Immature natural killer cell (primary cell): ENCODE data around the gene KCNN3. TPM values are rescaled to one million over a fixed set of nuclear protein-coding genes. Genes with fewer than 3 reads are reported as not detected.

ENCODE experiments used
- DNase-seq, 3 donors: peaks; one replicate each; pipeline ENCODE4 v3.0.0; 2022; ENCODE audit warnings: mixed read lengths in 1 of 3
- H3K27ac Mint-ChIP-seq, 6 donors: one replicate each; pipeline ENCODE4 v1.8.0; 2020; ENCODE audit warnings: mixed read lengths in 6 of 6, mild to moderate bottlenecking in 5 of 6, inconsistent platforms in 4 of 6, moderate library complexity in 3 of 6
- H3K27me3 Mint-ChIP-seq, 3 donors: one replicate each; pipeline ENCODE4 v1.8.0; 2020 to 2021; ENCODE audit warnings: low read depth in 3 of 3, mild to moderate bottlenecking in 3 of 3, mixed read lengths in 3 of 3, moderate library complexity in 3 of 3, inconsistent platforms in 1 of 3
- H3K36me3 Mint-ChIP-seq, 3 donors: one replicate each; pipeline ENCODE4 v1.8.0; 2020; ENCODE audit warnings: mixed read lengths in 3 of 3, inconsistent platforms in 2 of 3, mild to moderate bottlenecking in 2 of 3
- H3K4me1 Mint-ChIP-seq, 2 donors: one replicate each; pipeline ENCODE4 v1.8.0; 2020; ENCODE audit warnings: inconsistent platforms in 2 of 2, mild to moderate bottlenecking in 2 of 2, mixed read lengths in 2 of 2, moderate library complexity in 1 of 2
- H3K4me3 Mint-ChIP-seq, 5 donors: one replicate each; pipeline ENCODE4 v1.8.0; 2020; ENCODE audit warnings: mild to moderate bottlenecking in 5 of 5, mixed read lengths in 5 of 5, inconsistent platforms in 3 of 5, moderate library complexity in 3 of 5
- H3K9me3 Mint-ChIP-seq, 6 donors: one replicate each; pipeline ENCODE4 v1.8.0; 2020; ENCODE audit warnings: mild to moderate bottlenecking in 6 of 6, mixed read lengths in 6 of 6, inconsistent platforms in 4 of 6, moderate library complexity in 3 of 6
- polyA plus RNA-seq, 3 donors: library from polyadenylated mRNA; unstranded; fragments of 300-500 nt; fragmentation: Illumina TruSeq; gene quantifications; one replicate each; pipeline ENCODE4 v1.2.3, GENCODE V29; 2021

The KCNN3 gene
- polyA plus RNA-seq, 3 donors from 2014 or later = not detected

DNA sequence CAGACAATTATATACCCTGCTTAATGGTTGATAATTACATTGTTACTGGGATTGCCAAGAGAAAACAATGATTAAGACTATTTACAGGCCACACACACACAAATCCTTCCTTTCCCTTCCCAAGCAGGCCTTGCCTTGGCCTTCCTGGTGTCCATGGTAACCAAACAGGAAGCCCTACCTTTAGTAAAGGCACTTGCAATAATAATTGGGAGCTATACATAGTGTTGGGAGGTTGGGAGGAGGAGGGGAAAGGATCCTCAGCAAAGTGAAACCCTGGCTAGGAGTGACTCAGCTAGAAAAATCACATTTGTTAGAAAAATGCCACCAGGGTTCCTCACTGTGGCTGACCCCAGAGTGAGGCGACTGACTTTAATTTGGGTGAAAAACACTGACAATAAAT, 139.8 kb downstream of the KCNN3 start:
- Mint-ChIP-seq H3K9me3 (no peaks in the 10 kb centered on the region), H3K4me1 (no peaks in the 10 kb centered on the region), H3K36me3 (no peaks in the 10 kb centered on the region), H3K27ac (no peak overlapping the region), H3K27me3 (peaks cover 0 to 21% (median 3%) of the 10 kb centered on the region in 3 donors), H3K4me3 (no peak overlapping the region)
- DNase-seq = no peak

DNA sequence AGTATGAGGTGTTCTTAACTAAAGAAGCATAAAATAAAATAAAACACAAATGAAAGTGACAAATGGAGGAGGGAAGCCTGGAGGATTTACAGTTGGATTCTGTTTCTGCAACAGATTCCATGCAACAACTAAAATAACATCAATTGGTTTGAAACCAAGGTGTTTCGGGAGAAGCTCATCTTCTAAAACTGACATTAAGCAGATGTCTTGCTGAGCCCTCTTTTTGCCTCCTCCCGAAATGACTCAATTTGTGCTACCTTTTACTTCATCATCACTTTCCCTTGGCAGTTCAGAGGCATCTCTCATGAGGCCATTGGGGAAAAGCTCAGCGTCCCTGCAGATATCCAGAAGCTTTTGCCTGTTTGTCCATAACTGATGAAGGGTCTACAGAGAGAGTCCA, 140.5 kb downstream of the KCNN3 start:
- H3K4me3 Mint-ChIP-seq = no peak overlapping the region
- no peaks in the 10 kb centered on the region for H3K9me3 Mint-ChIP-seq
- H3K4me1 Mint-ChIP-seq = no peaks in the 10 kb centered on the region
- no peak overlapping the region for H3K27ac Mint-ChIP-seq
- H3K27me3 Mint-ChIP-seq = peaks cover 0 to 21% (median 3%) of the 10 kb centered on the region in 3 donors
- DNase-seq = no peak
- no peaks in the 10 kb centered on the region for H3K36me3 Mint-ChIP-seq

DNA sequence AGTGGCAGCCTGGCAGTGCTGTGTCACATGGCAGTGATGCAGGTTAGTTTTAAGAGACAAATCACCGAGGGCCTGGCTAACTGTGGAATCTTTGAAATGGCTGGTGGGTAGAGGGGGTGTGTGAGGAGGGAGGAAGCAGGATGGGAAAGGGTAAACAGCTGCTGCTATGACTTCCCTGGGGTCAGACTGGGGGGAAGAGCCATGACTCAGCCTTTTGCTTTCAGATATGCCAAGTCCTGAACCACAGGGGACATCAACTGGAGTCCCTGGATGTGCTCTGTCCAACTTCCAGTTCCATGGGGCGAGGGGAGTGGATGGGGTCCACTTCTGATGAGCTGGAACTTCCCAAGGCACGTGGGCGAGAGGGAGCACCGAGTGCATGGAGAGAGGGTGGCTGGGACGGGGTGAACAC, 141.0 kb downstream of the KCNN3 start:
- H3K27ac Mint-ChIP-seq = no peak overlapping the region
- DNase-seq = no peak
- peaks cover 0 to 21% (median 3%) of the 10 kb centered on the region in 3 donors for H3K27me3 Mint-ChIP-seq
- H3K36me3 Mint-ChIP-seq = no peaks in the 10 kb centered on the region
- H3K4me3 Mint-ChIP-seq = no peak overlapping the region
- no peaks in the 10 kb centered on the region for H3K9me3 Mint-ChIP-seq
- H3K4me1 Mint-ChIP-seq = no peaks in the 10 kb centered on the region

DNA sequence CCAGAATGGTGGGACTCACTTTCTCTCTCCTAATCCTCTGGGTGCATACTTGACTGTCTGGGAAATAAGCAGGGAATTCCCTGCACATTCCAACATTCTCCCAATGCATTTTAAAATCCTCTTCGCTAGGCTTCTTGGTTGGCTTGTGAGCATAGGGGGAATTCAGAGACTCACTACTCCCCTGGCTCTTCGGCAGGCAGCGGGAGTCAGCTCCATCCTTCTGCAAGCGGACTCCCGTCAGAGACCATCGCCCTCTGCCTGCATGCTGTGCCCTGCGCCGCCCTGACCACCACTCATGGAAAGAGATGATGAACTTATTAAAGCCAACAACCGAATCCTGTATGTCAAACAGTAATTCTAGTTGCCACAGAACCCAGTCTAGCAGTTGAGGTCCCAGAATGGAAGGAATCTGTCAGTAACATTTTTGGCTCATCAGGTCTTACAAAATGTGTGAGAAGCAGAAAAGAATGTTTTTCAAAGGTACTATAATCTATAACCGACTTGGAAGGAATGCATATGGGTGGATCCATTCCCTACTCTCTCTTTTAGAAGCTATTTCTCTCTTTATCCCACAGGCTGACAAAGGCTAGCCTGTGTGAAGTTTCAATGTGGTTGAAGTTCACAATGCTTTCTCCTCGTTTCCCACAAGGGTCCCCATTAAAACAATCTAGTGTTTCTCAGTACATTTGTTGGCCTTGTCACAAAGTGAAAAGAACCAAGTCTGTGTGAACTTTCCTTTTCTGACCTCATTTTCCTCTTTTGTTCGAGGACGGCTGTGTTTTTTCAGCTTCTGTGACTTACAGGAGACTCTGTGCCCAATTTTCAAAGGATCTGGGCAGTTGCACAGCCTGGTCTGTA, 143.0 kb downstream of the KCNN3 start:
- Mint-ChIP-seq H3K9me3 (no peaks in the 10 kb centered on the region), H3K4me1 (no peaks in the 10 kb centered on the region), H3K27ac (no peak overlapping the region), H3K36me3 (no peaks in the 10 kb centered on the region), H3K27me3 (peaks cover 0 to 21% (median 3%) of the 10 kb centered on the region in 3 donors), H3K4me3 (no peak overlapping the region)
- no peak for DNase-seq

DNA sequence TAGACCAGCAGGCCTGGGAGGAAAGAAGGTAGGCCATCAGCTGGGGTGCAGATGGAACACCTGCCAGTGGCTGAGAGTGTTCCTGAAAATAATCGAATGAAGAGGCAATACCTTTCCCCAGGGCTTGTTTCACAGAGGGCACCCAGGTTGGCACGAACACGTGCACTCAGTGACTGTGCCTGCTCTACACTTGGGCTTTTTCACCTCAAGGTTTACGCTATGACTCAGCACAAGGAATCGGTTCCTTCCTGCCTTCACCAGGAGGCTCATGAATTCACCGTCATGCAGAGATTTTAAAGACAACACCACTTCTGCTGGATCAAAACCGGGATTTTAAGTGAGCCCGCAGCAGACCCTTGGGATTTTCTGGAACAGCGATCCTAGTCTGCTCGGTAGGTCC, 143.6 kb downstream of the KCNN3 start:
- no peaks in the 10 kb centered on the region for H3K4me1 Mint-ChIP-seq
- peaks cover 0 to 16% (median 3%) of the 10 kb centered on the region in 3 donors for H3K27me3 Mint-ChIP-seq
- no peak overlapping the region for H3K4me3 Mint-ChIP-seq
- no peaks in the 10 kb centered on the region for H3K36me3 Mint-ChIP-seq
- H3K27ac Mint-ChIP-seq = no peak overlapping the region
- no peak for DNase-seq
- no peaks in the 10 kb centered on the region for H3K9me3 Mint-ChIP-seq

DNA sequence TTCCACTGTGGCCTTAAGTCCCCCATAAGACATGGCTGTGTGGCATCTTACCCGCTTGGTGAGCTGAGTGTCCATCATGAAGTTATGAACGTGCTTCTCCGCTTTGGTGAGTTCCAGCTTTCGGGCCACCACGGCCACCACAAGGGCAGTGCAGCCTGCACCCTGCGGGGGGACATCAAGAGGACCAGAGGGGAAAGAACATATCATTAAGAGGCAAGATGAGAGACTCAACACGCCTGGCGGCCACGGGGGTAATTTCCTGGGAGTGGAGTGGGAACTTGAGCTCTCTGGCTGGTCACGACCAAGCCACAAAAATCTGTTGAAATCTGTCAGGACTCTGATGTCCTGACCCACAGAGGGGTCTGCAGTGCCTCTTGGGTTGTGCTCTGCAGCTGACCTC, 144.2 kb downstream of the KCNN3 start:
- Mint-ChIP-seq H3K27ac (no peak overlapping the region), H3K4me3 (no peak overlapping the region), H3K4me1 (no peaks in the 10 kb centered on the region), H3K9me3 (no peaks in the 10 kb centered on the region), H3K27me3 (peaks cover 0 to 11% (median 3%) of the 10 kb centered on the region in 3 donors), H3K36me3 (no peaks in the 10 kb centered on the region)
- no peak for DNase-seq

DNA sequence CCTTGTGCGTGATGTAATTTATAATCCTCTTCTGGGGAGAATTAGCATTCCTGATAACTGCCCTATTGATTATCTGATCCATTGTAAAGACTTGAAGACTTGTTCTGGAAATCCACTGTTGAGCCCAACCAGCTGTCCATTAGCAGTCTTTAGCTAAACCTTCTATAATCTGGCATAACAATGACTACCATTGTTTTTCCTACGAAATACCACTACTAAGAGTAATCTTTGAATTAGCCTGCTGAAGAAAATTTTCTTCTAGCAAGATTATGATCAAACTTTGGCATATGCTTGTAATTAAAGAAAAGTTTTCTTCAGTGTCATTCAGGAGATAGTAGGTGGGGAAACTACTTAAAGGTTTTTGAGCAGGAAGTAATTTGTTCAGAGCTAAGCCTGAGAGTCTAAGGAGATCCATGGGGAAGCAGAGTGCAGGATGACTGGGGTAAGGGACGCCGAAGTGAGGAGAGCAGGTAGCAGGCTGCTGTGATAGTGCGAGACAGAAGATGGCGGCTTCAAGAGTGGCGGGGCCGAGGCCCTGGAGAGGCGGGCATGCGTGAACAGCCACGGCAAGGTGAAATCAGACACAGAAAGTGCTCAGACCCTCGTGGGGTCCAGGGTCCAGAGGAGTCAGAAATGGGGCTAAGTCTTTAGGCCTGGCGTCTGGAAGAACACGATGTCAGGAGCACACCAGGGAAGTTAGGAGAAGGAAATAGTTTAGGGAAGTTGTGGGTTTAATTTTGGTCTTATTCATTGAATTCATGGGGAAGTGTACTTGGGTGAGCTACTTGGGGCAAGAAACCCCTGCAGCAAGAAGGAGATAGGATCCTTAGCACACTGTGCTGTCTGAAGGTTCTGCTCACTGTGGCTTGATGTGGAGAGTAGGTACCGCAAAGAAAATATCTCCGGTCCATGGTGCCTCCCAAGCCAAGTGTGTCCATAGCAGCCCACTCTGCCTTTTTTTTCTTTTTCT, 149.5 kb downstream of the KCNN3 start:
- Mint-ChIP-seq H3K9me3 (no peaks in the 10 kb centered on the region), H3K36me3 (no peaks in the 10 kb centered on the region), H3K27me3 (peaks cover 0 to 4% (median 0%) of the 10 kb centered on the region in 3 donors), H3K4me3 (no peak overlapping the region), H3K4me1 (peaks cover 12 to 30% of the 10 kb centered on the region in 2 donors), H3K27ac (peak overlapping the region in 2 of 6 donors; percentile 6 to 65)
- DNase-seq = no peak

GRCh38 chr1:154719586-154720327, 150.3 kb downstream of the KCNN3 start:
- no peak overlapping the region for H3K4me3 Mint-ChIP-seq
- DNase-seq = peak in 1 of 3 donors; percentile 10
- H3K27ac Mint-ChIP-seq = peak overlapping the region in 2 of 6 donors; percentile 68 to 75
- no peaks in the 10 kb centered on the region for H3K36me3 Mint-ChIP-seq
- H3K9me3 Mint-ChIP-seq = no peaks in the 10 kb centered on the region
- H3K27me3 Mint-ChIP-seq = peaks cover 0 to 7% (median 1%) of the 10 kb centered on the region in 3 donors
- peaks cover 12 to 34% of the 10 kb centered on the region in 2 donors for H3K4me1 Mint-ChIP-seq

DNA sequence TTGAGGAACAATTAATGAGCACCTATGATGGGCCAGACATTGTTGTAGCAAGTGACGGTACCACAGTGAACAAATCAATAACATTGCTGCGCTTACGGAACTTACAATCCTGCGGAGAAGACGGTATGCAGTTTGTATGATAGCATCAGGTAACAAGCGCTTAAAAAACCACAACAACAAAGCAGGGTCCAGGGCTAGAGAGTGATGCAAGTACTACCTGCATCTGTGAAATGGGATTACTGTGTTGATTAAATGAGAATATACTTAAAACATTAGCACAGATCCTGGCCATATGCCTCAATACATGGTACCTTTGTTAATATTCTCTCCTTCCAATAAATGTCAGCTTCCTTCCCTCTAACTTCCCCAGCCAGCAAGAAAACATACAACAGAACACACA, 151.5 kb downstream of the KCNN3 start:
- Mint-ChIP-seq H3K4me3 (no peak overlapping the region), H3K36me3 (no peaks in the 10 kb centered on the region), H3K9me3 (no peaks in the 10 kb centered on the region), H3K4me1 (peaks cover 12 to 34% of the 10 kb centered on the region in 2 donors), H3K27ac (no peak overlapping the region), H3K27me3 (peaks cover 0 to 7% (median 1%) of the 10 kb centered on the region in 3 donors)
- DNase-seq = no peak

DNA sequence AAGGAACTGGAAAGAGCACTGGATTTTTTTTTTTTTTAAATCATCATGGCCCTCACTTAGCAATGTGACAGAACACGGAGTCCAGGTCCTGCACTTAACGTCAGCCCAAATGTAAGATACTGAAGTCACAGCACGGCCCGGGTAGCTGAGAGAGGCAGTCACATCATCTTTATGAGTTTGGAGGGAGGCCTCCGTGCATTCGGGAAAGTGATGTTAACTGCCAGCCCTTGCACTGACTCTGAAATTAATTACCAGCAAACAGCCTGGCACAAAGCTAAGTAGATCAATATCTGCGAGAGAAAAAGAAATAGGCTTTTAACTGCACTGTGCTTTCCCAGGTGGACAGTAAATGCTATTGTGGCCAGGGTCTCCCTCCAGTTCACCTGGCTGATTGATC, 152.6 kb downstream of the KCNN3 start:
- H3K27ac Mint-ChIP-seq = no peak overlapping the region
- no peaks in the 10 kb centered on the region for H3K9me3 Mint-ChIP-seq
- H3K27me3 Mint-ChIP-seq = peaks cover 0 to 10% (median 1%) of the 10 kb centered on the region in 3 donors
- no peaks in the 10 kb centered on the region for H3K36me3 Mint-ChIP-seq
- H3K4me3 Mint-ChIP-seq = no peak overlapping the region
- DNase-seq = no peak
- peaks cover 12 to 34% of the 10 kb centered on the region in 2 donors for H3K4me1 Mint-ChIP-seq

DNA sequence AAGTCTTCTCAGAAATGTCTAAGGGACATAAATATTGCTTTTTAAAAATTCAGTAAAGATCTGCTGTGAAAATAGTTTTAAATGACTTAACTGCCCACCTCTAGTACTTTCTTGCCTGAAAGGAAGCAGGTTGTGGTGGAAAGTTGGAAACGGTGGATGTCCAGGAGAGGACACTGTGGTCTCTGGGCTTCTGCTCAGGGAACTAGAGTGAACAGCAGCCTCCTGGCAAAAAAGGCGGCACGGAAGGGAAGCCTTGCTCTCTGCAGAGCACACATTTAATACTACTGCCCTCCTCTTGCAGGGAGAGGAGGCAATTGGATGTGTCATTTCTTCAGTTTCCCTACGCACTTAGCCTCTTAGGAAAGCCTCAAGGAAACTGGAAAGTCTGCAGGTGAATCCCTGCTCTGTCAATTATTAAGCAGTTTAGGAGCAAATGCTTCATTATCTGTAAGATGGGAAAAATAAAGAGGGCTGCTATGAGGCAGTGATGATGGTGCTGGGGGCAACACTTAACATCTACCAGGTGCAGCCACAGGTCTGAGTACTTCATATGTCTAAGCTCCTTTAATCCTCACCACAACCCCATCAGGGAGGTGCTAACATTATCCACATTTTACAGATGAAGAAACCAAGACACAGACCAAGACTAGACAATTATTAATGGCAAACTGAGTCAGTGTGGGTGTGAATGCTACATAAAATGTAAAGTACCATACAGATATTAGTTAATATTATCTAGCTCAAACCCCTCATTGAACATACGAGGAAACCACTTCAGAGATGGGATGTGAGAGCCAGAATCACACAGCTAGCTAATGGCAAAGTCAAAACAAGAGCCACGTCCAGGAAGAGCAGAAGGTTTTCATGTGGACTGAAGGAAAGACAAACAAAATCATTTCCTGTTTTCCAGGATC, 153.2 kb downstream of the KCNN3 start:
- H3K9me3 Mint-ChIP-seq = no peaks in the 10 kb centered on the region
- H3K4me3 Mint-ChIP-seq = no peak overlapping the region
- peaks cover 1 to 10% (median 2%) of the 10 kb centered on the region in 3 donors for H3K27me3 Mint-ChIP-seq
- H3K27ac Mint-ChIP-seq = peak overlapping the region in 3 of 6 donors; percentile 12 to 75 (median 47)
- DNase-seq = no peak
- H3K36me3 Mint-ChIP-seq = no peaks in the 10 kb centered on the region
- peaks cover 12 to 34% of the 10 kb centered on the region in 2 donors for H3K4me1 Mint-ChIP-seq

DNA sequence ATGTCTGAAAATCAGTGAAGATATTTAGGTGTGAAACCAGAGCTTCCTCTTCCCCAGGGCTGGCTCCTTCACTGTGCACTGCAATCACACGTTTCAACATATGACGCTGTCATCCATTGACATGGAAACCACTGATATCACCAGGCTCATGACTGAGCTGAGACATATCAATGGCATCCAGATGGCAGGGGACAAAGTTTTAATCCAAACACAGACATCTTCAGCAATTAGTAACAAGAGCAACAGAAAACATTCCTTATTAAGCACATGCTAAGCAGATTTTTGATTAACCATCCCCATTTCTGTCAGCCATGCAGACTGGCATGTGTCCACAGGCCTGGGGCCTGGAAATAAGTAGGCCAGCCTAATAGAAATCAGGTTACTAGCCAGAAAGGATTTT, 154.1 kb downstream of the KCNN3 start:
- H3K9me3 Mint-ChIP-seq = no peaks in the 10 kb centered on the region
- peaks cover 1 to 10% (median 2%) of the 10 kb centered on the region in 3 donors for H3K27me3 Mint-ChIP-seq
- peak overlapping the region; percentile 16 to 75 (median 45) for H3K27ac Mint-ChIP-seq
- H3K4me1 Mint-ChIP-seq = peaks cover 12 to 34% of the 10 kb centered on the region in 2 donors
- no peak overlapping the region for H3K4me3 Mint-ChIP-seq
- DNase-seq = peak; percentile 26 to 44 (median 44)
- no peaks in the 10 kb centered on the region for H3K36me3 Mint-ChIP-seq
